Smooth muscle cell (in vitro differentiated cells): ENCODE results near the gene NDUFA7. TPM values are rescaled to one million over a fixed set of nuclear protein-coding genes. Genes with fewer than 3 reads are reported as not detected.

Experiments
- DNase-seq: peaks from one replicate; lab custom pipeline; 2025; ENCODE audit not compliant: unreplicated experiment; lab: John Stamatoyannopoulos, UW
- H2AFZ ChIP-seq: fragments of 200-600 bp; sonication (generic); 2 replicates; pipeline ENCODE4 v1.6.0; 2016; ENCODE audit warnings: antibody characterized with exemption, low read depth, mild to moderate bottlenecking
- H3F3A ChIP-seq: fragments of 200-600 bp; sonication (generic); 2 replicates; pipeline ENCODE4 v1.6.0; 2017; ENCODE audit warnings: antibody characterized with exemption, low read depth
- H3K27ac ChIP-seq: fragments of 200-600 bp; sonication (generic); 2 replicates; pipeline ENCODE4 v1.5.1; 2016; ENCODE audit warnings: low read depth, mild to moderate bottlenecking
- H3K27me3 ChIP-seq: fragments of 200-600 bp; sonication (generic); 2 replicates; pipeline ENCODE4 v1.6.1; 2016; ENCODE audit warnings: low read depth, mild to moderate bottlenecking
- H3K36me3 ChIP-seq: fragments of 200-600 bp; sonication (generic); 2 replicates; pipeline ENCODE4 v1.5.1; 2016; ENCODE audit warnings: low read depth
- H3K4me1 ChIP-seq: fragments of 200-600 bp; sonication (generic); 2 replicates; pipeline ENCODE4 v1.5.1; 2016; ENCODE audit warnings: low read depth
- H3K4me2 ChIP-seq: fragments of 200-600 bp; sonication (generic); 2 replicates; pipeline ENCODE4 v1.6.0; 2016; ENCODE audit warnings: mild to moderate bottlenecking
- H3K4me3 ChIP-seq: fragments of 200-600 bp; sonication (generic); 2 replicates; pipeline ENCODE4 v1.5.1; 2016; ENCODE audit warnings: mild to moderate bottlenecking
- H3K79me2 ChIP-seq: fragments of 200-600 bp; sonication (generic); 2 replicates; pipeline ENCODE4 v1.6.0; 2016; ENCODE audit warnings: low read depth, mild to moderate bottlenecking
- H3K9ac ChIP-seq: fragments of 200-600 bp; sonication (generic); 2 replicates; pipeline ENCODE4 v1.6.0; 2016; ENCODE audit warnings: low read depth
- H3K9me3 ChIP-seq: fragments of 200-600 bp; sonication (generic); replicated peaks from 2 replicates; pipeline ENCODE4 v1.5.1; 2016; ENCODE audit warnings: low read depth
- H4K20me1 ChIP-seq: fragments of 200-600 bp; sonication (generic); 2 replicates; pipeline ENCODE4 v1.6.0; 2016; ENCODE audit warnings: low read depth
- WGBS: methylation state at CpG from one replicate; pipeline ENCODE4 v1.1.7; 2016; ENCODE audit warnings: low lambda C conversion rate; 5-methylcytosine and 5-hydroxymethylcytosine counted together
- polyA plus RNA-seq: library from polyadenylated mRNA; unstranded; fragments of >200 nt; fragmentation: Nextera tagmentation; extraction: Ambion mirVana; gene quantifications from 2 replicates; pipeline ENCODE4 v1.2.1, GENCODE V29; 2016
- total RNA-seq: library from RNA; depleted of rRNA; stranded (reverse); fragments of >200 nt; gene quantifications from 2 replicates; pipeline ENCODE4 v1.2.3, GENCODE V29; 2014
- TF ChIP-seq, protein P1 (sequence below): fragments of 200-600 bp; sonication (generic); IDR thresholded peaks from 2 replicates; pipeline ENCODE4 v1.5.1; 2017; ENCODE audit warnings: borderline replicate concordance, mild to moderate bottlenecking, antibody characterized with exemption; ENCODE audit not compliant: insufficient read depth, poor library complexity, severe bottlenecking

Gene NDUFA7
- total and polyA plus RNA-seq, 2 experiments from 2014 or later, result 17.3 to 80.4 TPM

DNA sequence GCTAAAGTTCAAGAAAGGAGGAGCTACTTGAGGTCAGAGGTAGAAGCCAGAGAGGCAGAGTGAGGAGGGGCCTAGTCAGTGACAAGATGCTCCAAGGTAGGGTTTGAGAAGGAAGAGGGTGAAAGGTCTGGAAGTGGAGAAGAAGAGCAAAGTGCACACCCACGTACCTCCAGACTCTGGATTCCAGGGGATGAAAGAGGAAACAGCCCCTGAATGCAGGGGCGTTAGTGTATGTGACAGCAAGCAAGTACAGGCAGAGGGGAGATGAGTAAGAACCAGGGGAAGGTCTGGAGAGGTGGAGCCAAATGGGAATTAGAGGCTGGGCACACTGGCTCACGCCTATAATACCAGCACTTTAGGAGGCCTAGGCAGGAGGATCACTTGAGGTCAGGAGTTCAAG lies 8.8 kb upstream of the NDUFA7 start:
- Histone ChIP-seq H2AFZ (no peak overlapping the region), H3K27ac (no peak overlapping the region), H3K4me1 (no peaks in the 10 kb centered on the region), H3K9me3 (no peaks in the 10 kb centered on the region), H3K9ac (no peak overlapping the region), H3K4me3 (no peak overlapping the region), H3K79me2 (no peaks in the 10 kb centered on the region), H3K27me3 (peaks cover 26% of the 10 kb centered on the region), H3K4me2 (no peak overlapping the region), H3F3A (no peaks in the 10 kb centered on the region), H3K36me3 (no peaks in the 10 kb centered on the region), H4K20me1 (no peaks in the 10 kb centered on the region)
- TF ChIP-seq, protein P1, sequence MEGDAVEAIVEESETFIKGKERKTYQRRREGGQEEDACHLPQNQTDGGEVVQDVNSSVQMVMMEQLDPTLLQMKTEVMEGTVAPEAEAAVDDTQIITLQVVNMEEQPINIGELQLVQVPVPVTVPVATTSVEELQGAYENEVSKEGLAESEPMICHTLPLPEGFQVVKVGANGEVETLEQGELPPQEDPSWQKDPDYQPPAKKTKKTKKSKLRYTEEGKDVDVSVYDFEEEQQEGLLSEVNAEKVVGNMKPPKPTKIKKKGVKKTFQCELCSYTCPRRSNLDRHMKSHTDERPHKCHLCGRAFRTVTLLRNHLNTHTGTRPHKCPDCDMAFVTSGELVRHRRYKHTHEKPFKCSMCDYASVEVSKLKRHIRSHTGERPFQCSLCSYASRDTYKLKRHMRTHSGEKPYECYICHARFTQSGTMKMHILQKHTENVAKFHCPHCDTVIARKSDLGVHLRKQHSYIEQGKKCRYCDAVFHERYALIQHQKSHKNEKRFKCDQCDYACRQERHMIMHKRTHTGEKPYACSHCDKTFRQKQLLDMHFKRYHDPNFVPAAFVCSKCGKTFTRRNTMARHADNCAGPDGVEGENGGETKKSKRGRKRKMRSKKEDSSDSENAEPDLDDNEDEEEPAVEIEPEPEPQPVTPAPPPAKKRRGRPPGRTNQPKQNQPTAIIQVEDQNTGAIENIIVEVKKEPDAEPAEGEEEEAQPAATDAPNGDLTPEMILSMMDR, result no peak
- 63% methylated on average over 3 of the region's 3 CpGs for WGBS
- no peak for DNase-seq

DNA sequence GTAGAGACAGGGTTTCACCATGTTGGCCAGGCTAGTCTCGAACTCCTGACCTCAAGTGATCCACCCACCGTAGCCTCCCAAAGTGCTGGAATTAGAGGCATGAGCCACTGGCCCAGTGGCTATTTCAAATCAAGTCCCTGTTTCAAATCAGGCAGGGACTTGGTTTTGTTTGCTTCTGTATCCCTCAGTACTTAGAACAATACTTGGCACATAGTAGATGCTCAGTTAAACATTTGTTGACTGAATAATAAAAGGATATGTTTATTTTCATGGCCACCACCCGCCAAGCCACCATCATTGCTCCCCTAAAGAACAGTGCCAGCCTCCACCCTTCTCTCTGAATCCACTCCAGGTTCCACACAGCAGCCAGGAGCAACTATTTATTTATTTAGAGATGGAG lies 4.3 kb upstream of the NDUFA7 start:
- Histone ChIP-seq H3K9ac (no peak overlapping the region), H3K4me3 (no peak overlapping the region), H3K27me3 (no peaks in the 10 kb centered on the region), H3K27ac (no peak overlapping the region), H3F3A (no peaks in the 10 kb centered on the region), H3K36me3 (no peaks in the 10 kb centered on the region), H3K4me1 (peaks cover 11% of the 10 kb centered on the region), H4K20me1 (peaks cover 24% of the 10 kb centered on the region), H3K4me2 (no peak overlapping the region), H3K9me3 (no peaks in the 10 kb centered on the region), H2AFZ (no peak overlapping the region), H3K79me2 (peaks cover 26% of the 10 kb centered on the region)
- 96% methylated on average over 3 of the region's 3 CpGs for WGBS
- DNase-seq, result no peak
- TF ChIP-seq, protein P1, result no peak

DNA sequence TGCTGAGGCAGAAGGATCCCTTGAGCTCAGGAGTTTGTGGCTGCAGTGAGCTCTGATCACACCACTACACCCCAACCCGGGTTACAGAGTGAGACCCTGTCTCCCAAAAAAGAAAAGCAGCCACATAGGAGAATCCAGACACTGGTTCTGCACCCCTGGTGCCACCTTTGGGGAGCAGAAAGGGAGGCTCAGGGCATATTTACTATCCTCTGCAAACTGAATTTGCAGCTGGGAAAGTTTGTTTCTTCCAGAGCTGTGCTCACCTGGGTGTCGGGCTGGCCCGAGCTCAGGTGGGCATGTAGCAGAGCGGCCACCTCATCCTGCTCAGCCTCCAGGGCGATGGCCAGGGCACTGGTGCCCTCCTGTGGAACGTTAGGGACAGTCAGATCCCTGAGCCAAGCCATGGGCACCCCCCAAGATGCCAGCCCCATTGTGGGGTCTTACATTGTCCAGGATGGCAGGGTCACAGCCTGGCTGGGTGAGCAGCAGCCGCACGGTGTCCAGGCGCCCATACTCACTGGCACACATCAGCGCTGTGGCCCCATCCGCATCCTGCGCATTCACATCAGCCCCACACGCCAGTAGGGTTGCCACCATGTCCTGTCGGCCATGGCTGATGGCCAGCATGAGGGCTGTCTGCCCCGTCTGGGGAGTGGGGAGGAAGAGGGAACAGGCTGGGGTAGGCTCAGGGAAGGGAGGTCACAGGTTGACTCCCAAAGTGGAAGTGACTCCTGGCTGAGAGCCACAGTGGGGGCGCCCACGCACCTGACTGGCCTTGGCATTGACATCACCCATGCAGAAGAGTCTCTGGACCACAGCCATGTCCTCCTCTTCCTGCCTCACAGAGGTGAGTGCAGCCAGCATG lies 3.2 kb upstream of the NDUFA7 start:
- TF ChIP-seq, protein P1, result no peak
- no peak for DNase-seq
- WGBS, result 83% methylated on average over 17 of the region's 17 CpGs
- no peaks in the 10 kb centered on the region for H3K9me3 ChIP-seq
- H3K4me3 ChIP-seq, result no peak overlapping the region
- no peak overlapping the region for H3K9ac ChIP-seq
- H3K4me2 ChIP-seq, result no peak overlapping the region
- peaks cover 24% of the 10 kb centered on the region for H4K20me1 ChIP-seq
- H2AFZ ChIP-seq, result no peak overlapping the region
- H3K27ac ChIP-seq, result no peak overlapping the region
- H3K27me3 ChIP-seq, result no peaks in the 10 kb centered on the region
- peaks cover 20% of the 10 kb centered on the region for H3K4me1 ChIP-seq
- peaks cover 36% of the 10 kb centered on the region for H3K79me2 ChIP-seq
- H3K36me3 ChIP-seq, result no peaks in the 10 kb centered on the region
- H3F3A ChIP-seq, result no peaks in the 10 kb centered on the region

DNA sequence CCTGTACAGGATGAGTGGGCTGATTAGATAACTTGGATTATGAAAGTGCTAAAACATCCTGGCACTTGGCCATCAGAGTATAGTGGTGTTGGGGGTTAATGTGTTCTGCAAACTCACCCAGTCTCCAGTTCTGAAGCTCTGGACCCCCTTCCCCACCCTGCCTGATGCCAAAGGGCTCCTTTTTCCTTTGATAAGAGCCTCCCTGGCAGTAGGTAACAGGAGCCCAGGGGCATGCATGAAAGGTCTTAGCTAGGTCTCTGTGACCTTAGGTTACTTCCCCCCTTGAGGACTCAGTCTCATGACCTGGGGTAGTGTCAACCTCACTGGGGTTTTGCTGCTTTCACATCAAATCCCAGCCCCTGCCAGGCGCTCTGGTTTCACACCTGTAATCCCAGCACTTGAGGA lies 2.6 kb upstream of the NDUFA7 start:
- H3K79me2 ChIP-seq, result peaks cover 42% of the 10 kb centered on the region
- no peak overlapping the region for H3K9ac ChIP-seq
- H4K20me1 ChIP-seq, result peaks cover 24% of the 10 kb centered on the region
- TF ChIP-seq, protein P1, result no peak
- no peak overlapping the region for H3K4me3 ChIP-seq
- H3K27me3 ChIP-seq, result no peaks in the 10 kb centered on the region
- no peak for DNase-seq
- WGBS, result 100% methylated on average over 1 of the region's 1 CpG
- H3K9me3 ChIP-seq, result no peaks in the 10 kb centered on the region
- no peak overlapping the region for H3K4me2 ChIP-seq
- H3K4me1 ChIP-seq, result peaks cover 20% of the 10 kb centered on the region
- H2AFZ ChIP-seq, result no peak overlapping the region
- H3F3A ChIP-seq, result no peaks in the 10 kb centered on the region
- no peak overlapping the region for H3K27ac ChIP-seq
- H3K36me3 ChIP-seq, result no peaks in the 10 kb centered on the region
